Measurements from ENCODE around the gene FIP1L1.
A peak's percentile ranks its signal among the peaks of the same experiment; 100 is the strongest.
"Not testable (repeated sequence)": the region's sequence is repeated elsewhere in the genome, so short reads cannot be mapped to it uniquely, and the experiment has no call there.

FIP1L1 gene

GRCh38 chr4:53377319-53378170 lies at the start of gene FIP1L1:
FIP1L1 (plus strand) TSS chr4:53377641; CDS start chr4:53377839, 198 bp downstream.
- peak; percentile 95 to 96 for DNase-seq

GRCh38 chr4:53334916-53335315 lies 42.5 kb upstream of the FIP1L1 start:
- DNase-seq = not testable (repeated sequence)

- not testable (repeated sequence) for DNase-seq
These were observed 37.3 kb upstream of the FIP1L1 start for GRCh38 chr4:53340145-53340544.

GRCh38 chr4:53346392-53346791 lies 31.0 kb upstream of the FIP1L1 start:
- DNase-seq = not testable (repeated sequence)

GRCh38 chr4:53346920-53347852 lies 30.3 kb upstream of the FIP1L1 start:
- DNase-seq = no peak

- DNase-seq = no peak
These were observed 29.4 kb upstream of the FIP1L1 start for GRCh38 chr4:53348046-53348445.

GRCh38 chr4:53349091-53349491 lies 28.4 kb upstream of the FIP1L1 start:
- no peak for DNase-seq

- DNase-seq = no peak
These were observed 23.3 kb upstream of the FIP1L1 start for GRCh38 chr4:53354012-53354722.

- no peak for DNase-seq
These were observed 21.4 kb upstream of the FIP1L1 start for GRCh38 chr4:53355930-53356521.

- no peak for DNase-seq
These were observed 16.0 kb upstream of the FIP1L1 start for GRCh38 chr4:53361451-53361850.

- no peak for DNase-seq
These were observed 15.3 kb upstream of the FIP1L1 start for GRCh38 chr4:53362093-53362492.

- DNase-seq = no peak
These were observed 12.8 kb upstream of the FIP1L1 start for GRCh38 chr4:53364624-53365023.

GRCh38 chr4:53365121-53365485 lies 12.3 kb upstream of the FIP1L1 start:
- DNase-seq = peak in 1 of 2 donors; percentile 6

GRCh38 chr4:53365486-53366300 lies 11.7 kb upstream of the FIP1L1 start, which contains the start of gene SCFD2:
SCFD2 (minus strand) TSS chr4:53366061.
- peak; percentile 93 to 96 for DNase-seq

GRCh38 chr4:53366301-53366716 lies 11.1 kb upstream of the FIP1L1 start:
- DNase-seq = no peak

GRCh38 chr4:53367721-53368120 lies 9.7 kb upstream of the FIP1L1 start:
- DNase-seq = no peak

- DNase-seq = no peak
These were observed 6.4 kb upstream of the FIP1L1 start for GRCh38 chr4:53371049-53371448.

- DNase-seq = no peak
These were observed 5.5 kb upstream of the FIP1L1 start for GRCh38 chr4:53371843-53372521.

- no peak for DNase-seq
These were observed 2.6 kb upstream of the FIP1L1 start for GRCh38 chr4:53374777-53375258.

GRCh38 chr4:53376900-53377299 lies 541 bp upstream of the FIP1L1 start:
- no peak for DNase-seq

GRCh38 chr4:53378171-53378482 lies 686 bp downstream of the FIP1L1 start:
- DNase-seq = no peak

Data from CD4-positive, alpha-beta T cell treated with Interferon alpha-2 for 1 hour (primary cell).